ENCODE results near the gene SLC38A11.
A peak's percentile ranks its signal among the peaks of the same experiment; 100 is the strongest.
"Not testable (repeated sequence)": the region's sequence is repeated elsewhere in the genome, so short reads cannot be mapped to it uniquely, and the experiment has no call there.

SLC38A11 gene, protein sequence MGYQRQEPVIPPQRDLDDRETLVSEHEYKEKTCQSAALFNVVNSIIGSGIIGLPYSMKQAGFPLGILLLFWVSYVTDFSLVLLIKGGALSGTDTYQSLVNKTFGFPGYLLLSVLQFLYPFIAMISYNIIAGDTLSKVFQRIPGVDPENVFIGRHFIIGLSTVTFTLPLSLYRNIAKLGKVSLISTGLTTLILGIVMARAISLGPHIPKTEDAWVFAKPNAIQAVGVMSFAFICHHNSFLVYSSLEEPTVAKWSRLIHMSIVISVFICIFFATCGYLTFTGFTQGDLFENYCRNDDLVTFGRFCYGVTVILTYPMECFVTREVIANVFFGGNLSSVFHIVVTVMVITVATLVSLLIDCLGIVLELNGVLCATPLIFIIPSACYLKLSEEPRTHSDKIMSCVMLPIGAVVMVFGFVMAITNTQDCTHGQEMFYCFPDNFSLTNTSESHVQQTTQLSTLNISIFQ

DNA sequence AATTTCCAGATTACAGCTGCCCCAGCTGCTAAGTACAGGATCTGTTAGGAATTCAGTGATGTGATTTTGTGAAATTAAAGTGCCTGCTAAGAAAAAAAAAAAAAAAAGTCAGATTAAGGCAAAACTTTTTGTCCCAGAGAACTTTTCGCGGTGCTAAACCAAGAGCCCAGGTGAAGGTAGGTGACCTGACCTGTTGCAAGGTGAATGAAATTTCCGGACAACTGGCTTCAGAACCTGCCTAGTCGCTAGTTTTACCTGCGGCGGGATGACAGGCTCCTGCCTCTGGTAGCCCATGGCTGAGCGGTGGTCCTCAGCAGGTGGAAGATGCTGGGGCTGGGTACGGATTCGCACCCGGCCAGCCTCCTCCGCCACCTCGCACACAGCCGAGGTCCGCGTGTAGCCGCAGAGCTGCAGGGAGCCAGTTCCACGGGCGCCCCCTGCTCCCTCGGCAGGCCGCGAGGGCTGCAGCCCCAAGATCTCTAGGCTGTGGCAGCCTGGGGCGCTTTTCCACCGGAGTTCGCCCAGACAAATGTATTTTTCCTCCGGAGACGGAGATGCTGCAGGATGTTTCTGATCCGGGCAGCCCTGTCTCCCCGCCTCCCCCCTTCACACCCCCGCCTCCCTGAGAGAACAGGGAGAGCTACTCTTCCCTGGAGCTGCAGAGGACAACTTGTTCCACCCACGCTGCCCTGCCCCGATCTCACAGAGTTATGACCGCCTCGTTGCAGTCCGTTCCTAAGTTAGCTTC lies at the start of gene SLC38A11:
TSS of gene SLC38A11 (minus strand) at position 572 of the 748 bp plus-strand sequence. CDS start at position 294, 278 bp downstream.
- H3K4me3 ChIP-seq (ENCODE audit: low read depth, low read length) = peak within 1 kb of the TSS; percentile 22
- peak within 1 kb of the TSS; percentile 57 for H3K4me2 ChIP-seq (ENCODE audit: low read length)
- H3K9ac ChIP-seq = no peak within 1 kb of the TSS
- H3K4me1 ChIP-seq = no peaks in the 10 kb centered on the region
- H3K36me3 ChIP-seq (ENCODE audit: control insufficient read depth, insufficient read depth, low read length) = no peaks in the 10 kb centered on the region
- TF ChIP-seq, protein P1, sequence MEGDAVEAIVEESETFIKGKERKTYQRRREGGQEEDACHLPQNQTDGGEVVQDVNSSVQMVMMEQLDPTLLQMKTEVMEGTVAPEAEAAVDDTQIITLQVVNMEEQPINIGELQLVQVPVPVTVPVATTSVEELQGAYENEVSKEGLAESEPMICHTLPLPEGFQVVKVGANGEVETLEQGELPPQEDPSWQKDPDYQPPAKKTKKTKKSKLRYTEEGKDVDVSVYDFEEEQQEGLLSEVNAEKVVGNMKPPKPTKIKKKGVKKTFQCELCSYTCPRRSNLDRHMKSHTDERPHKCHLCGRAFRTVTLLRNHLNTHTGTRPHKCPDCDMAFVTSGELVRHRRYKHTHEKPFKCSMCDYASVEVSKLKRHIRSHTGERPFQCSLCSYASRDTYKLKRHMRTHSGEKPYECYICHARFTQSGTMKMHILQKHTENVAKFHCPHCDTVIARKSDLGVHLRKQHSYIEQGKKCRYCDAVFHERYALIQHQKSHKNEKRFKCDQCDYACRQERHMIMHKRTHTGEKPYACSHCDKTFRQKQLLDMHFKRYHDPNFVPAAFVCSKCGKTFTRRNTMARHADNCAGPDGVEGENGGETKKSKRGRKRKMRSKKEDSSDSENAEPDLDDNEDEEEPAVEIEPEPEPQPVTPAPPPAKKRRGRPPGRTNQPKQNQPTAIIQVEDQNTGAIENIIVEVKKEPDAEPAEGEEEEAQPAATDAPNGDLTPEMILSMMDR (IDR thresholded peaks at IDR 0.05) = no peak
- no peaks in the 10 kb centered on the region for H3K79me2 ChIP-seq
- no peaks in the 10 kb centered on the region for H3K9me3 ChIP-seq (ENCODE audit: control insufficient read depth, low read length)
- H2AFZ ChIP-seq = peak within 1 kb of the TSS; percentile 25
- H3K27ac ChIP-seq = no peak within 1 kb of the TSS
- H3K27me3 ChIP-seq (ENCODE audit: control insufficient read depth, insufficient read depth, low read length) = no peaks in the 10 kb centered on the region

DNA sequence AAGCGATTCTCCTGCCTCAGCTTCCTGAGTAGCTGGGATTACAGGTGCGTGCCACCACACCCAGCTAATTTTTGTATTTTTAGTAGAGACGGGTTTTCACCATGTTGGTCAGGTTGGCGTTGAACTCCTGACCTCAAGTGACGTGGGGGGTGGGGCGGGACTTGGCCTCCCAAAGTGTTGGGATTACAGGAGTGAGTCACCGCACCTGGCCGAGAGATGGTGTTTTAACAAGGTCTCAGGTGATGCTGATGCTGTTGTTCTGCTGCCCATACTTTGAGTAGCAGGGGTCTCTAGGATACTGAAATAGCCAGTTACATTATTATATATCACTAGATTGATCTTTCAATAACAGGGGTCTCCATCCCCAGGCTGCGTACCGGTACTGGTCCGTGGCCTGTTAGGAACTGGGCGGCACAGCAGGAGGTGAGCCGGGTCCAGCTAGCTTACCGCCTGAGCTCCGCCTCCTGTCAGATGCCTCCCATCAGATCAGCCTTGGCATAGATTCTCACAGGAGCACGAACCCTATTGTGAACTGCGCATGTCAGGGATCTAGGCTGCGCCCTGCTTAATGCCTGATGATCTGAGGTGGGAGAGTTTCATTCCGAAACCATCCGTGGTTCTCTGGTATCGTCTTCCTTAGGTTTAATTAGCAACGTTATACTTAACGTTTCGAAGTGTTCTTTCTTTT lies 48.3 kb upstream of the SLC38A11 start:
- H3K9ac ChIP-seq = no peak overlapping the region
- H3K27me3 ChIP-seq (ENCODE audit: control insufficient read depth, insufficient read depth, low read length) = no peaks in the 10 kb centered on the region
- H3K36me3 ChIP-seq (ENCODE audit: control insufficient read depth, insufficient read depth, low read length) = no peaks in the 10 kb centered on the region
- H3K79me2 ChIP-seq = no peaks in the 10 kb centered on the region
- H3K27ac ChIP-seq = no peak overlapping the region
- H3K4me3 ChIP-seq (ENCODE audit: low read depth, low read length) = no peak overlapping the region
- H3K4me1 ChIP-seq = no peaks in the 10 kb centered on the region
- TF ChIP-seq, protein P1 (IDR thresholded peaks at IDR 0.05) = no peak
- H3K4me2 ChIP-seq (ENCODE audit: low read length) = no peak overlapping the region
- no peak overlapping the region for H2AFZ ChIP-seq
- no peaks in the 10 kb centered on the region for H3K9me3 ChIP-seq (ENCODE audit: control insufficient read depth, low read length)

DNA sequence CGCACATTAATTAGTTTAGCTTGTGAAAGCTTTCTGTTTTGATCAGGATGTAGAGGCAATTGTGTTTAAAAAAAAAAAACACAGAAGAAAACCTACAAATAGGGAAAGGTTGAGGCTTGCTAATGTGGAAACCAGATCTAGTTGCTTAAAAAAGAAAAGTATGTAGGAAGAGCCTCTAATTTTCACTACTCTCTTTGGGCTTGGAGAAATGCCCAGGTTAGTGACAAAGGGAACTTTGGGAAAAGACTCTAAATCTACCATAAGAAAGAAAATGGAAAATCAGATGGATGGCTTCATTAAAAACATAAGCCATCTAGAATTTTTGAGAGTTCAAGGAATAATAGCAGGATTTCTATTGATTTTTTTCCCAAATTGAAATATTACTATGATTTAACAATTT lies 47.3 kb upstream of the SLC38A11 start:
- H2AFZ ChIP-seq = no peak overlapping the region
- H3K79me2 ChIP-seq = no peaks in the 10 kb centered on the region
- H3K4me2 ChIP-seq (ENCODE audit: low read length) = no peak overlapping the region
- no peaks in the 10 kb centered on the region for H3K4me1 ChIP-seq
- H3K27me3 ChIP-seq (ENCODE audit: control insufficient read depth, insufficient read depth, low read length) = no peaks in the 10 kb centered on the region
- no peak overlapping the region for H3K9ac ChIP-seq
- H3K27ac ChIP-seq = no peak overlapping the region
- H3K4me3 ChIP-seq (ENCODE audit: low read depth, low read length) = no peak overlapping the region
- no peaks in the 10 kb centered on the region for H3K9me3 ChIP-seq (ENCODE audit: control insufficient read depth, low read length)
- TF ChIP-seq, protein P1 (IDR thresholded peaks at IDR 0.05) = no peak
- H3K36me3 ChIP-seq (ENCODE audit: control insufficient read depth, insufficient read depth, low read length) = no peaks in the 10 kb centered on the region

- H3K36me3 ChIP-seq (ENCODE audit: control insufficient read depth, insufficient read depth, low read length); H2AFZ ChIP-seq; H3K9ac ChIP-seq; H3K9me3 ChIP-seq (ENCODE audit: control insufficient read depth, low read length); H3K27me3 ChIP-seq (ENCODE audit: control insufficient read depth, insufficient read depth, low read length); H3K27ac ChIP-seq; H3K4me2 ChIP-seq (ENCODE audit: low read length); H3K4me3 ChIP-seq (ENCODE audit: low read depth, low read length); H3K4me1 ChIP-seq; H3K79me2 ChIP-seq: not testable (repeated sequence)
Observed at GRCh38 chr2:164994664-164995299, 39.5 kb upstream of the SLC38A11 start.

All from parathyroid adenoma (tissue), 2 donors.